ENCODE measurements around the gene UGT1A7.

- no peak for TF ChIP-seq EP300 (IDR thresholded peaks at IDR 0.05; ENCODE audit: low read depth)
- no peak for TF ChIP-seq CTCF (IDR thresholded peaks at IDR 0.05)
- TF ChIP-seq POLR2A (IDR thresholded peaks at IDR 0.05) = no peak
- no peak for TF ChIP-seq POLR2AphosphoS5 (IDR thresholded peaks at IDR 0.05)
Observed at GRCh38 chr2:233807966-233808935, 126.5 kb downstream of the UGT1A7 start.
